Epithelial cell of esophagus (primary cell): ENCODE results near the gene TRPM3.

ENCODE experiments used
- DNase-seq: peaks from one replicate; pipeline ENCODE4 v3.0.0; 2010; ENCODE audit warnings: low read depth
- H3K4me3 ChIP-seq: 2 replicates; pipeline ENCODE4 v1.5.1; 2011; ENCODE audit warnings: mild to moderate bottlenecking, low read length, control low read depth
- CTCF ChIP-seq: IDR thresholded peaks from 2 replicates; pipeline ENCODE4 v1.5.1; 2011; ENCODE audit warnings: low read depth, mild to moderate bottlenecking, low read length, control low read depth, inconsistent platforms; ENCODE audit not compliant: insufficient read depth; ENCODE audit errors: missing control alignments

Gene TRPM3

GRCh38 chr9:70539526-70539925 lies 581.9 kb downstream of the TRPM3 start:
- no peak for TF ChIP-seq CTCF
- DNase-seq: no peak
- no peak overlapping the region for H3K4me3 ChIP-seq

- no peak for DNase-seq
- no peak for TF ChIP-seq CTCF
- H3K4me3 ChIP-seq: no peak overlapping the region
These were observed 582.4 kb downstream of the TRPM3 start for GRCh38 chr9:70539001-70539400.

GRCh38 chr9:70537084-70537483 lies 584.3 kb downstream of the TRPM3 start:
- DNase-seq: no peak
- no peak overlapping the region for H3K4me3 ChIP-seq
- no peak for TF ChIP-seq CTCF

- peak; percentile 21 for DNase-seq
- H3K4me3 ChIP-seq: no peak overlapping the region
- no peak for TF ChIP-seq CTCF
These were observed 585.7 kb downstream of the TRPM3 start for GRCh38 chr9:70535546-70536323.

- no peak overlapping the region for H3K4me3 ChIP-seq
- TF ChIP-seq CTCF: no peak
- DNase-seq: no peak
These were observed 587.0 kb downstream of the TRPM3 start for GRCh38 chr9:70534471-70534870.

- TF ChIP-seq CTCF: no peak
- DNase-seq: peak; percentile 15
- no peak overlapping the region for H3K4me3 ChIP-seq
These were observed 587.4 kb downstream of the TRPM3 start for GRCh38 chr9:70534061-70534460.

- H3K4me3 ChIP-seq: no peak overlapping the region
- TF ChIP-seq CTCF: no peak
- no peak for DNase-seq
These were observed 587.9 kb downstream of the TRPM3 start for GRCh38 chr9:70533492-70533891.
